PC-9 (cell line): ENCODE data around the gene PITPNC1. TPM values are rescaled to one million over a fixed set of nuclear protein-coding genes. Genes with fewer than 3 reads are reported as not detected.

Experiments
- BruUV-seq: library from RNA; stranded (reverse); fragments of 400-500 nt; replicated peaks from 2 replicates; lab custom pipeline; 2021; lab: Mats Ljungman, UMichigan
- CTCF ChIA-PET: fragments of 300-600 bp; sonication (Branson Sonifier 250); formaldehyde crosslinking; loops from one replicate; lab custom pipeline; 2022; ENCODE audit warnings: antibody characterized with exemption; lab: Charles Lee
- POLR2A ChIA-PET: fragments of 300-600 bp; sonication (Branson Sonifier 250); formaldehyde crosslinking; loops from one replicate; lab custom pipeline; 2022; ENCODE audit warnings: antibody characterized with exemption; ENCODE audit not compliant: unreplicated experiment; lab: Charles Lee
- DNase-seq, 2 experiments: peaks; one replicate each; pipeline versions ENCODE4 v3.0.0 to v3.0.0-alpha.2; 2015 to 2022; ENCODE audit warnings: mixed read lengths in 1 of 2
- H2AFZ ChIP-seq: fragments of 200-600 bp; sonication (generic); 2 replicates; pipeline ENCODE4 v1.8.1; 2017; ENCODE audit warnings: antibody characterized with exemption
- H3F3A ChIP-seq: fragments of 200-600 bp; sonication (generic); 2 replicates; pipeline ENCODE4 v1.8.1; 2017; ENCODE audit warnings: antibody characterized with exemption, mild to moderate bottlenecking, low read depth; ENCODE audit not compliant: insufficient read depth
- H3K27ac ChIP-seq: fragments of 200-600 bp; sonication (generic); 2 replicates; pipeline ENCODE4 v1.6.1; 2016; ENCODE audit warnings: mixed run types
- H3K27me3 ChIP-seq: fragments of 200-600 bp; sonication (generic); 2 replicates; pipeline ENCODE4 v1.6.1; 2016; ENCODE audit warnings: low read depth, mixed run types; ENCODE audit not compliant: insufficient read depth
- H3K36me3 ChIP-seq: fragments of 200-600 bp; sonication (generic); 2 replicates; pipeline ENCODE4 v1.6.1; 2016; ENCODE audit warnings: low read depth, mixed run types
- H3K4me1 ChIP-seq: fragments of 200-600 bp; sonication (generic); replicated peaks from 2 replicates; pipeline ENCODE4 v1.6.1; 2016; ENCODE audit warnings: mixed run types; ENCODE audit not compliant: insufficient read depth
- H3K4me2 ChIP-seq: fragments of 200-600 bp; sonication (generic); 2 replicates; pipeline ENCODE4 v1.6.1; 2017; ENCODE audit warnings: mixed run types
- H3K4me3 ChIP-seq: fragments of 200-600 bp; sonication (generic); 2 replicates; pipeline ENCODE4 v1.6.1; 2016; ENCODE audit warnings: mixed run types
- H3K79me2 ChIP-seq: fragments of 200-600 bp; sonication (generic); 2 replicates; pipeline ENCODE4 v1.6.1; 2017; ENCODE audit warnings: low read depth, mixed run types
- H3K9me2 ChIP-seq: fragments of 200-600 bp; sonication (generic); 2 replicates; pipeline ENCODE4 v1.8.1; 2017; ENCODE audit warnings: mild to moderate bottlenecking; ENCODE audit not compliant: insufficient read depth
- H3K9me3 ChIP-seq: fragments of 200-600 bp; sonication (generic); 2 replicates; pipeline ENCODE4 v1.8.1; 2016; ENCODE audit warnings: low read depth; ENCODE audit not compliant: insufficient read depth
- H4K20me1 ChIP-seq: fragments of 200-600 bp; sonication (generic); 2 replicates; pipeline ENCODE4 v1.8.1; 2017; ENCODE audit not compliant: insufficient read depth
- EZH2 ChIP-seq: fragments of 200-600 bp; sonication (generic); IDR thresholded peaks from 2 replicates; pipeline ENCODE4 v1.8.0; 2017; ENCODE audit warnings: antibody characterized with exemption, low read depth
- intact Hi-C: fragments of 100-400 bp; cut with micrococcal nuclease; formaldehyde crosslinking; loops from one replicate; pipeline ENCODE4 v1.10.0; 2022; ENCODE audit not compliant: unreplicated experiment
- total RNA-seq: library from RNA; stranded (reverse); gene quantifications from 2 replicates; pipeline ENCODE4 v1.2.3, GENCODE V29; 2021
- TF ChIP-seq, protein P1 (sequence below): fragments of 200-600 bp; sonication (generic); conservative IDR thresholded peaks from 2 replicates; pipeline ENCODE4 v1.6.1; 2017; ENCODE audit warnings: mixed run types, antibody characterized with exemption, mild to moderate bottlenecking, moderate library complexity

Gene PITPNC1
- total RNA-seq, 1 experiment from 2014 or later = 6.0 TPM

DNA sequence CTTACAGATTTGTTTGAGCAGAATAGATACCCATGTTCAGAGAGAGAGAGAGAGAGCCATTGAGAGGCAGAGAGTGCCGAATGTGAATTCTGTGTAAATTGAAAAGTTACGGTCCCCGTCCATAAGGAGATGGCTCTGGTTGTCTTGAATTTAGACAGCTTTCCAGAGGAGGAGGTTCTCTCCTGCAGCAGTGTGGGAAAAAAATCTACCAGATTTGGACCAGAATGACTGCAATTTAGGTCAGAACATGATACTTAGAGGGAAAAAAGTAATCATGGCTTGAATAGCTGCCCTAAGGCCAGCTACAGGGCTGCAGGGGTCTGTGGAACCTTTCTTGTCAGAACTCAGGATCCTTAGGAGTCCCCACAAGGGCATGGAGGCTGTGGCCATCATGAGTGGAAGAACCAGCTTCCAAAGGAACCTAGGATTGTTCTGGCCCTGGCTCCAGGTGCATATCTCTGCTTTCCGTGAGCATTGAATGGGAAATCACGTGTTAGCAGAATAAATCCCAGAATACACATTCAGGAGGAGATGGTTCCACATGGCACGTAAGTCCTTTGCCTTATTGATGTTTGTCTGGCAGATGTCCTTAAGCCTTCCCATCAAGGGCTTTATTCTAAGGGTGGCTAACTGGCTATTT, 13.0 kb downstream of the PITPNC1 start:
- peaks cover 27% of the 10 kb centered on the region for H3F3A ChIP-seq
- DNase-seq = no peak
- no peaks in the 10 kb centered on the region for H3K9me3 ChIP-seq
- TF ChIP-seq, protein P1, sequence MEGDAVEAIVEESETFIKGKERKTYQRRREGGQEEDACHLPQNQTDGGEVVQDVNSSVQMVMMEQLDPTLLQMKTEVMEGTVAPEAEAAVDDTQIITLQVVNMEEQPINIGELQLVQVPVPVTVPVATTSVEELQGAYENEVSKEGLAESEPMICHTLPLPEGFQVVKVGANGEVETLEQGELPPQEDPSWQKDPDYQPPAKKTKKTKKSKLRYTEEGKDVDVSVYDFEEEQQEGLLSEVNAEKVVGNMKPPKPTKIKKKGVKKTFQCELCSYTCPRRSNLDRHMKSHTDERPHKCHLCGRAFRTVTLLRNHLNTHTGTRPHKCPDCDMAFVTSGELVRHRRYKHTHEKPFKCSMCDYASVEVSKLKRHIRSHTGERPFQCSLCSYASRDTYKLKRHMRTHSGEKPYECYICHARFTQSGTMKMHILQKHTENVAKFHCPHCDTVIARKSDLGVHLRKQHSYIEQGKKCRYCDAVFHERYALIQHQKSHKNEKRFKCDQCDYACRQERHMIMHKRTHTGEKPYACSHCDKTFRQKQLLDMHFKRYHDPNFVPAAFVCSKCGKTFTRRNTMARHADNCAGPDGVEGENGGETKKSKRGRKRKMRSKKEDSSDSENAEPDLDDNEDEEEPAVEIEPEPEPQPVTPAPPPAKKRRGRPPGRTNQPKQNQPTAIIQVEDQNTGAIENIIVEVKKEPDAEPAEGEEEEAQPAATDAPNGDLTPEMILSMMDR = no peak
- no peak for TF ChIP-seq EZH2
- H3K4me3 ChIP-seq = no peak overlapping the region; the same call in 1 of the 2 replicates
- H4K20me1 ChIP-seq = no peaks in the 10 kb centered on the region
- ChIA-PET CTCF (interaction anchor here (0.5 to 0.6 kb wide), 2 partner anchors 139 to 749 kb away, joined by 3 read pairs; no protein-coding TSS in a partner anchor), POLR2A (no interaction called here)
- peaks cover 28% of the 10 kb centered on the region for H3K4me1 ChIP-seq
- no TSS peak for BruUV-seq
- H3K9me2 ChIP-seq = no peaks in the 10 kb centered on the region
- H3K36me3 ChIP-seq = no peaks in the 10 kb centered on the region
- H3K27ac ChIP-seq = peak overlapping the region; percentile 81
- peaks cover 5% of the 10 kb centered on the region; the same call in 1 of the 2 replicates for H3K79me2 ChIP-seq
- intact Hi-C loops = loop anchor here (2.0 kb wide), 1 partner anchor 33 kb away; no protein-coding TSS in a partner anchor
- no peaks in the 10 kb centered on the region for H3K27me3 ChIP-seq
- H2AFZ ChIP-seq = no peak overlapping the region
- H3K4me2 ChIP-seq = peak overlapping the region; percentile 68

DNA sequence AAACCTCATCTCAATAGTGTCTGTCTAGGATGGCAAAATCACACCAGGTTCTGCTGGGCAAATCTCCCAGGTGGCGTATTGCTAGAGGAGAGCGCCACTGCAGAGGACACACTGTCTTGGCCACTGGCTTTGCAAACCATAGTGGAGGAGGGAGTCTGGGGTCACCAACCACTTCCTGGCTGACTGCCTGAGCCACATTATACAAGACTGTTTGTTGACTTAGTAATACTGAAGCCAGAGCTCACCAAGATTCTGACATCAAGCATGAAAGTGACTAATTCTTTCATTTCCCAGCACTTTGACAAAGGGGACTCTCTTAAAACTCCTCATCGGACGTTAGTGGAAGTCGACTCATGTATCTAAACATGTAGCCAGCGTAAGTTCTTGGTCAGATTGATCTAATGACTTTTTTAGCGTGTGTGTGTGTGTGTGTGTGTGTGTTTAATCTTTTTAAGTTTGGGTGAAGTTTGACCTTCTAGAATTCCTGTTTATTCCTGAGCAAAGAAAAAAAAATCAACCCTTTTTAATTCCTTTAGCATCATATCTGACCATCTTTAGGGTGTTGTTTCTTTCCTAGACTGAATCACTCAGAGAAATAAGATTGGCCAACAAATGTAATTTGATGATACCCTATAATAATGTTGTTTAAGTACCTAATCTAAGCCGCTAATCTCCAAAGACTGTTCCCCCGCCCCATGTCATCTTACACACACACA, 13.7 kb downstream of the PITPNC1 start:
- Histone ChIP-seq H3K4me3 (peak overlapping the region; percentile 33; the same call in 1 of the 2 replicates), H3K36me3 (no peaks in the 10 kb centered on the region), H3K27ac (peak overlapping the region; percentile 81), H3K4me2 (peak overlapping the region; percentile 68), H3K79me2 (peaks cover 5% of the 10 kb centered on the region; the same call in 1 of the 2 replicates), H3K4me1 (peaks cover 28% of the 10 kb centered on the region), H3K9me3 (no peaks in the 10 kb centered on the region), H3F3A (peaks cover 27% of the 10 kb centered on the region), H4K20me1 (no peaks in the 10 kb centered on the region), H2AFZ (peak overlapping the region; percentile 33; the same call in 1 of the 2 replicates), H3K27me3 (no peaks in the 10 kb centered on the region), H3K9me2 (no peaks in the 10 kb centered on the region)
- ChIA-PET POLR2A (no interaction called here), CTCF (interaction anchor here (0.5 to 0.7 kb wide), 3 partner anchors 84 to 750 kb away, joined by 3 read pairs; no protein-coding TSS in a partner anchor)
- BruUV-seq = no TSS peak
- intact Hi-C loops = loop anchor here (2.0 kb wide), 1 partner anchor 32 kb away; no protein-coding TSS in a partner anchor
- TF ChIP-seq, protein P1 = no peak
- no peak for TF ChIP-seq EZH2
- DNase-seq = peak; percentile 61 to 95

DNA sequence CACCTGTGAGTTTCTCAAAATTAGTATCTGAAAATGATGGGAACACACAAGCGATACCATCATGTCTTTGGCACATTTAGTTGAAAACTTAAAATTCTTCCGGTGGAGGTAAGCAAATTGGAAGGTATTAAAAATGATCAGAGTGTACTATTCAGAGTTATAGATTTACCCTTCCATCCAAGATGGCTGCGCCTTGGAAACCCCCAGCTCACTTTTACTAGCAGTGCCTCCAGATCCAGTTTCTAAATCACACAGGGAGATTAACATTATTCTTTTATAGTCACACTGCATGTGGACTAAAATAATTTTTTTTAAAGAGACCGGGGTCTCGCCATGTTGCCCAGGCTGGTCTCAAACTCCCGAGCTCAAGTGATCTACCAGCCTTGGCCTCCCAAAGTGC, 15.0 kb downstream of the PITPNC1 start:
- intact Hi-C loops = no loop called here
- no TSS peak for BruUV-seq

More for the DNA sequence above, 15.0 kb downstream of the PITPNC1 start:
- Histone ChIP-seq H3K27ac (peak overlapping the region; percentile 81), H2AFZ (no peak overlapping the region), H3K4me1 (peaks cover 28% of the 10 kb centered on the region), H3K9me2 (no peaks in the 10 kb centered on the region), H3K36me3 (no peaks in the 10 kb centered on the region), H3K4me3 (no peak overlapping the region), H3K27me3 (no peaks in the 10 kb centered on the region), H3K9me3 (no peaks in the 10 kb centered on the region), H3F3A (peaks cover 27% of the 10 kb centered on the region), H3K79me2 (peaks cover 5% of the 10 kb centered on the region; the same call in 1 of the 2 replicates), H3K4me2 (peak overlapping the region; percentile 68), H4K20me1 (no peaks in the 10 kb centered on the region)
- no peak for DNase-seq
- ChIA-PET POLR2A (no interaction called here), CTCF (no interaction called here)
- TF ChIP-seq, protein P1 = no peak
- no peak for TF ChIP-seq EZH2
